ENCODE measurements around the gene ACTR6.
"Not testable (repeated sequence)": the region's sequence is repeated elsewhere in the genome, so short reads cannot be mapped to it uniquely, and the experiment has no call there.

Gene ACTR6

GRCh38 chr12:100185361-100185894, 15.2 kb upstream of the ACTR6 start:
- no peak for FAIRE-seq

GRCh38 chr12:100186071-100186470, 14.5 kb upstream of the ACTR6 start:
- FAIRE-seq = no peak

- FAIRE-seq = no peak
Observed at GRCh38 chr12:100187068-100187467, 13.5 kb upstream of the ACTR6 start.

- FAIRE-seq = no peak
Observed at GRCh38 chr12:100187857-100188519, 12.6 kb upstream of the ACTR6 start.

GRCh38 chr12:100188888-100189635, 11.6 kb upstream of the ACTR6 start:
- FAIRE-seq = not testable (repeated sequence)

GRCh38 chr12:100189636-100190394, 10.8 kb upstream of the ACTR6 start:
- no peak for FAIRE-seq

- no peak for FAIRE-seq
Observed at GRCh38 chr12:100193085-100193484, 7.5 kb upstream of the ACTR6 start.

- FAIRE-seq = no peak
Observed at GRCh38 chr12:100197486-100197885, 3.1 kb upstream of the ACTR6 start.

GRCh38 chr12:100199023-100199346, 1.6 kb upstream of the ACTR6 start:
- FAIRE-seq = no peak

GRCh38 chr12:100199347-100200149, 1.1 kb upstream of the ACTR6 start:
- no peak for FAIRE-seq

- no peak for FAIRE-seq
Observed at GRCh38 chr12:100201604-100202423, 1.2 kb downstream of the ACTR6 start.

GRCh38 chr12:100207311-100207710, 6.7 kb downstream of the ACTR6 start:
- no peak for FAIRE-seq

GRCh38 chr12:100208834-100209233, 8.2 kb downstream of the ACTR6 start:
- FAIRE-seq = no peak

- no peak for FAIRE-seq
Observed at GRCh38 chr12:100211698-100212097, 11.1 kb downstream of the ACTR6 start.

GRCh38 chr12:100213016-100213891, 12.6 kb downstream of the ACTR6 start:
- no peak for FAIRE-seq

- no peak for FAIRE-seq
Observed at GRCh38 chr12:100214518-100214917, 13.9 kb downstream of the ACTR6 start.

- no peak for FAIRE-seq
Observed at GRCh38 chr12:100215209-100215608, 14.6 kb downstream of the ACTR6 start.

- no peak for FAIRE-seq
Observed at GRCh38 chr12:100216337-100216736, 15.7 kb downstream of the ACTR6 start.

- no peak for FAIRE-seq
Observed at GRCh38 chr12:100219328-100220109, 18.9 kb downstream of the ACTR6 start.

GRCh38 chr12:100221523-100221922, 20.9 kb downstream of the ACTR6 start:
- FAIRE-seq = no peak
